Testis (tissue), 2 donors: ENCODE data around the gene PTPRN2.

Experiments
- CTCF ChIP-seq, 3 experiments: fragments of 450-650 bp in 2 of 3; fragments of 200-600 bp in 1 of 3; sonication (generic) in 1 of 3; IDR thresholded peaks; one replicate each; pipeline ENCODE4 v1.5.1; 2016 to 2019; ENCODE audit warnings: antibody characterized with exemption in 3 of 3, mild to moderate bottlenecking in 2 of 3, moderate library complexity in 1 of 3
- POLR2A ChIP-seq: fragments of 450-650 bp; IDR thresholded peaks from one replicate; pipeline ENCODE4 v1.6.1; 2017; ENCODE audit warnings: antibody characterized with exemption, mild to moderate bottlenecking, moderate library complexity

- TF ChIP-seq CTCF (IDR thresholded peaks at IDR 0.05) (no peak), POLR2A (no peak)
Measured at GRCh38 chr7:157816526-157817250, 770.9 kb downstream of the PTPRN2 start.
